Fibroblast of lung (primary cell): ENCODE measurements around the gene SIX5. TPM values are rescaled to one million over a fixed set of nuclear protein-coding genes. Genes with fewer than 3 reads are reported as not detected.

ENCODE experiments used
- DNase-seq, 2 donors: peaks; one replicate each; pipeline versions ENCODE4 v3.0.0 to v3.0.0-alpha.2; 2010; ENCODE audit warnings: low read depth in 2 of 2
- H2AFZ ChIP-seq: 2 replicates; pipeline ENCODE4 v1.5.1; 2012; ENCODE audit warnings: low read length, control low read depth, inconsistent platforms
- H3K27ac ChIP-seq: 2 replicates; pipeline ENCODE4 v1.5.1; 2011; ENCODE audit warnings: low read length, control low read depth; ENCODE audit not compliant: insufficient read depth
- H3K27me3 ChIP-seq: 2 replicates; pipeline ENCODE4 v1.5.1; 2011; ENCODE audit warnings: mild to moderate bottlenecking, low read length; ENCODE audit not compliant: control insufficient read depth, insufficient read depth
- H3K36me3 ChIP-seq: 2 replicates; pipeline ENCODE4 v1.5.1; 2011; ENCODE audit warnings: low read length; ENCODE audit not compliant: control insufficient read depth, insufficient read depth
- H3K4me1 ChIP-seq: 2 replicates; pipeline ENCODE4 v1.5.1; 2011; ENCODE audit warnings: low read length; ENCODE audit not compliant: control insufficient read depth, insufficient read depth; ENCODE audit errors: extremely low read depth
- H3K4me2 ChIP-seq: 2 replicates; pipeline ENCODE4 v1.5.1; 2011; ENCODE audit warnings: low read length, control low read depth; ENCODE audit not compliant: insufficient read depth; ENCODE audit errors: extremely low read depth
- H3K4me3 ChIP-seq, 4 experiments: fragments of 200-600 bp in 1 of 4; sonication (generic) in 1 of 4; replicated peaks in 1 of 4; 2 replicates each; pipeline ENCODE4 v1.5.1; 2011 to 2016; ENCODE audit warnings: low read length in 4 of 4, low read depth in 3 of 4, mild to moderate bottlenecking in 3 of 4, control low read depth in 2 of 4, inconsistent platforms in 1 of 4, mixed read lengths in 1 of 4; ENCODE audit not compliant: insufficient read depth in 1 of 4; ENCODE audit errors: control extremely low read depth in 1 of 4
- H3K79me2 ChIP-seq: 2 replicates; pipeline ENCODE4 v1.5.1; 2012; ENCODE audit warnings: mild to moderate bottlenecking, low read length, inconsistent platforms; ENCODE audit not compliant: control insufficient read depth, insufficient read depth
- H3K9ac ChIP-seq: 2 replicates; pipeline ENCODE4 v1.5.1; 2011; ENCODE audit warnings: mild to moderate bottlenecking, low read length, control low read depth; ENCODE audit not compliant: insufficient read depth
- H3K9me3 ChIP-seq: 2 replicates; pipeline ENCODE4 v1.5.1; 2012; ENCODE audit warnings: low read depth, low read length; ENCODE audit not compliant: control insufficient read depth, insufficient read depth
- H4K20me1 ChIP-seq: 2 replicates; pipeline ENCODE4 v1.5.1; 2011; ENCODE audit warnings: low read length; ENCODE audit not compliant: control insufficient read depth, insufficient read depth; ENCODE audit errors: extremely low read depth
- EZH2 ChIP-seq: IDR thresholded peaks from 2 replicates; pipeline ENCODE4 v1.5.1; 2012; ENCODE audit warnings: low read length, control low read depth, mild to moderate bottlenecking; ENCODE audit errors: missing control alignments
- polyA plus RNA-seq, 2 donors: library from polyadenylated mRNA; depleted of rRNA in 1 of 2; stranded (reverse) in 1 of 2; unstranded in 1 of 2; fragments of >200 nt; gene quantifications; 2 replicates each; pipeline ENCODE4 v1.2.1, GENCODE V29; 2011 to 2012; ENCODE audit warnings: missing spikeins in 1 of 2
- total RNA-seq: library from RNA; depleted of rRNA; stranded (reverse); fragments of >200 nt; gene quantifications from 2 replicates; pipeline ENCODE4 v1.2.1, GENCODE V29; 2014
- TF ChIP-seq, protein P1 (sequence below), 2 donors: IDR thresholded peaks in 1 of 2; conservative IDR thresholded peaks in 1 of 2; 1 replicate in 1 of 2; 2 replicates in 1 of 2; pipeline ENCODE4 v1.5.1; 2011 to 2012; ENCODE audit warnings: low read length in 2 of 2, control low read depth in 1 of 2, inconsistent platforms in 1 of 2, low read depth in 1 of 2, mild to moderate bottlenecking in 1 of 2

Gene SIX5
- total and polyA plus RNA-seq, 2 donors (not counting 1 experiment from before 2014, with no cell fraction given), result 3.4 to 10.7 TPM

GRCh38 chr19:45717983-45718650 lies 50.9 kb downstream of the SIX5 start:
- Histone ChIP-seq H3K27ac (peak overlapping the region; percentile 86), H3K79me2 (peaks cover 23% of the 10 kb centered on the region), H3K36me3 (peaks cover 4% of the 10 kb centered on the region), H2AFZ (no peak overlapping the region), H3K4me1 (peaks cover 8% of the 10 kb centered on the region), H3K9ac (peak overlapping the region; percentile 59), H4K20me1 (no peaks in the 10 kb centered on the region), H3K4me3 (peak overlapping the region; percentile 39 to 97 (median 51)), H3K9me3 (no peaks in the 10 kb centered on the region), H3K27me3 (no peaks in the 10 kb centered on the region), H3K4me2 (peak overlapping the region; percentile 94)
- no peak for TF ChIP-seq EZH2
- TF ChIP-seq, protein P1, sequence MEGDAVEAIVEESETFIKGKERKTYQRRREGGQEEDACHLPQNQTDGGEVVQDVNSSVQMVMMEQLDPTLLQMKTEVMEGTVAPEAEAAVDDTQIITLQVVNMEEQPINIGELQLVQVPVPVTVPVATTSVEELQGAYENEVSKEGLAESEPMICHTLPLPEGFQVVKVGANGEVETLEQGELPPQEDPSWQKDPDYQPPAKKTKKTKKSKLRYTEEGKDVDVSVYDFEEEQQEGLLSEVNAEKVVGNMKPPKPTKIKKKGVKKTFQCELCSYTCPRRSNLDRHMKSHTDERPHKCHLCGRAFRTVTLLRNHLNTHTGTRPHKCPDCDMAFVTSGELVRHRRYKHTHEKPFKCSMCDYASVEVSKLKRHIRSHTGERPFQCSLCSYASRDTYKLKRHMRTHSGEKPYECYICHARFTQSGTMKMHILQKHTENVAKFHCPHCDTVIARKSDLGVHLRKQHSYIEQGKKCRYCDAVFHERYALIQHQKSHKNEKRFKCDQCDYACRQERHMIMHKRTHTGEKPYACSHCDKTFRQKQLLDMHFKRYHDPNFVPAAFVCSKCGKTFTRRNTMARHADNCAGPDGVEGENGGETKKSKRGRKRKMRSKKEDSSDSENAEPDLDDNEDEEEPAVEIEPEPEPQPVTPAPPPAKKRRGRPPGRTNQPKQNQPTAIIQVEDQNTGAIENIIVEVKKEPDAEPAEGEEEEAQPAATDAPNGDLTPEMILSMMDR (conservative IDR thresholded peaks at IDR 0.05 in 1 of 2, IDR thresholded peaks at IDR 0.05 in 1 of 2; ENCODE audit: low read depth in 1 of 2, low read length in 2 of 2), result no peak
- DNase-seq, result no peak

- TF ChIP-seq, protein P1 (conservative IDR thresholded peaks at IDR 0.05 in 1 of 2, IDR thresholded peaks at IDR 0.05 in 1 of 2; ENCODE audit: low read depth in 1 of 2, low read length in 2 of 2), result peak in 1 of 2 donors; percentile 15
- TF ChIP-seq EZH2, result no peak
- H3K79me2 ChIP-seq, result peaks cover 24% of the 10 kb centered on the region
Measured at GRCh38 chr19:45717131-45717982, 51.7 kb downstream of the SIX5 start.

GRCh38 chr19:45716359-45717130 lies 52.5 kb downstream of the SIX5 start:
- no peaks in the 10 kb centered on the region for H3K9me3 ChIP-seq
- H4K20me1 ChIP-seq, result no peaks in the 10 kb centered on the region
- H2AFZ ChIP-seq, result peak overlapping the region; percentile 75
- peak overlapping the region; percentile 62 for H3K9ac ChIP-seq
- H3K4me1 ChIP-seq, result peaks cover 6% of the 10 kb centered on the region
- peaks cover 22% of the 10 kb centered on the region for H3K79me2 ChIP-seq
- peak overlapping the region; percentile 82 to 98 (median 96) for H3K4me3 ChIP-seq
- peak overlapping the region; percentile 74 for H3K27ac ChIP-seq
- H3K36me3 ChIP-seq, result peaks cover 17% of the 10 kb centered on the region
- TF ChIP-seq, protein P1 (conservative IDR thresholded peaks at IDR 0.05 in 1 of 2, IDR thresholded peaks at IDR 0.05 in 1 of 2; ENCODE audit: low read depth in 1 of 2, low read length in 2 of 2), result no peak
- TF ChIP-seq EZH2, result no peak
- H3K27me3 ChIP-seq, result no peaks in the 10 kb centered on the region
- peak in 1 of 2 donors; percentile 36 for DNase-seq
- H3K4me2 ChIP-seq, result peak overlapping the region; percentile 100

More at GRCh38 chr19:45717131-45717982, 51.7 kb downstream of the SIX5 start:
- no peaks in the 10 kb centered on the region for H3K9me3 ChIP-seq
- H3K27ac ChIP-seq, result peak overlapping the region; percentile 86
- no peaks in the 10 kb centered on the region for H4K20me1 ChIP-seq
- H2AFZ ChIP-seq, result peak overlapping the region; percentile 63
- DNase-seq, result peak; percentile 98 to 100
- peak overlapping the region; percentile 100 for H3K4me2 ChIP-seq
- H3K9ac ChIP-seq, result peak overlapping the region; percentile 62
- peaks cover 9% of the 10 kb centered on the region for H3K36me3 ChIP-seq
- no peaks in the 10 kb centered on the region for H3K27me3 ChIP-seq
- H3K4me3 ChIP-seq, result peak overlapping the region; percentile 82 to 98 (median 96)
- peaks cover 8% of the 10 kb centered on the region for H3K4me1 ChIP-seq
